Endothelial cell of umbilical vein (primary cell): ENCODE measurements around the gene PIK3R6. TPM values are rescaled to one million over a fixed set of nuclear protein-coding genes. Genes with fewer than 3 reads are reported as not detected.

Experiments used
- BruUV-seq: library from RNA; stranded (reverse); fragments of 400-500 nt; replicated peaks from 2 replicates; lab custom pipeline; 2021; lab: Mats Ljungman, UMichigan
- CTCF ChIA-PET: fragments of 300-600, 350-600 bp; sonication (Branson Sonifier 250); formaldehyde crosslinking; loops from one replicate; lab custom pipeline; 2021; ENCODE audit warnings: antibody characterized with exemption, inconsistent platforms; lab: Charles Lee
- POLR2A ChIA-PET: fragments of 300-600, 350-600 bp; sonication (Branson Sonifier 250); formaldehyde crosslinking; loops from one replicate; lab custom pipeline; 2021; ENCODE audit warnings: antibody characterized with exemption, inconsistent platforms; lab: Charles Lee
- DNase-seq: peaks from one replicate; pipeline ENCODE4 v3.0.0-alpha.2; 2011; ENCODE audit warnings: low read depth, low spot score
- FAIRE-seq: peaks from 2 replicates; lab custom pipeline; 2011; peaks lifted over from hg19 to GRCh38; lab: Jason Lieb, UNC
- H2AFZ ChIP-seq: 2 replicates; pipeline ENCODE4 v1.6.0; 2012; ENCODE audit warnings: low read depth, low read length, control low read depth, inconsistent platforms
- H3K27ac ChIP-seq: 2 replicates; pipeline ENCODE4 v1.5.1; 2011; ENCODE audit warnings: low read depth, mild to moderate bottlenecking, control low read depth, low read length, moderate library complexity; ENCODE audit not compliant: insufficient read depth
- H3K27me3 ChIP-seq, 2 experiments: 2 replicates each; pipeline versions ENCODE4 v1.6.0 to v1.6.1; 2011; ENCODE audit warnings: low read length in 2 of 2, mixed read lengths in 1 of 2; ENCODE audit not compliant: control insufficient read depth in 2 of 2, insufficient read depth in 2 of 2
- H3K36me3 ChIP-seq, 2 experiments: 2 replicates in 1 of 2; 3 replicates in 1 of 2; pipeline ENCODE4 v1.5.1; 2011; ENCODE audit warnings: low read length in 2 of 2, mild to moderate bottlenecking in 1 of 2, moderate library complexity in 1 of 2; ENCODE audit not compliant: control insufficient read depth in 2 of 2, insufficient read depth in 2 of 2; ENCODE audit errors: extremely low read depth in 1 of 2
- H3K4me1 ChIP-seq: 3 replicates; pipeline ENCODE4 v1.5.1; 2011; ENCODE audit warnings: mild to moderate bottlenecking, low read length; ENCODE audit not compliant: control insufficient read depth, insufficient read depth; ENCODE audit errors: extremely low read depth
- H3K4me2 ChIP-seq: 2 replicates; pipeline ENCODE4 v1.6.1; 2011; ENCODE audit warnings: low read length, control low read depth, mixed read lengths; ENCODE audit not compliant: insufficient read depth
- H3K4me3 ChIP-seq, 3 experiments: fragments of 200-600 bp in 1 of 3; sonication (generic), shearing (Covaris generic) in 1 of 3; replicated peaks in 1 of 3; 2 replicates each; pipeline ENCODE4 v1.5.1; 2011 to 2016; ENCODE audit warnings: control low read depth in 3 of 3, low read length in 3 of 3, mild to moderate bottlenecking in 2 of 3, inconsistent platforms in 1 of 3, low read depth in 1 of 3, moderate library complexity in 1 of 3; ENCODE audit not compliant: insufficient read depth in 1 of 3
- H3K79me2 ChIP-seq: 2 replicates; pipeline ENCODE4 v1.6.0; 2012; ENCODE audit warnings: low read length, inconsistent platforms; ENCODE audit not compliant: control insufficient read depth, insufficient read depth
- H3K9ac ChIP-seq: replicated peaks from 2 replicates; pipeline ENCODE3; 2011; ENCODE audit warnings: low read length, control low read depth; ENCODE audit not compliant: insufficient read depth; ENCODE audit errors: extremely low read depth
- H3K9me1 ChIP-seq: replicated peaks from 3 replicates; pipeline ENCODE4 v1.6.0; 2011; ENCODE audit warnings: mild to moderate bottlenecking, low read length; ENCODE audit not compliant: control insufficient read depth, insufficient read depth; ENCODE audit errors: extremely low read depth
- H3K9me3 ChIP-seq: replicated peaks from 2 replicates; pipeline ENCODE4 v1.5.1; 2012; ENCODE audit warnings: low read length, inconsistent platforms; ENCODE audit not compliant: control insufficient read depth, insufficient read depth
- H4K20me1 ChIP-seq: replicated peaks from 2 replicates; pipeline ENCODE3; 2011; ENCODE audit warnings: mild to moderate bottlenecking, low read length; ENCODE audit not compliant: control insufficient read depth, insufficient read depth; ENCODE audit errors: extremely low read depth
- EZH2 ChIP-seq: IDR thresholded peaks from 2 replicates; pipeline ENCODE4 v1.6.1; 2012; ENCODE audit warnings: borderline replicate concordance, low read depth, mild to moderate bottlenecking, moderate library complexity, low read length, inconsistent platforms; ENCODE audit not compliant: severe bottlenecking
- FOS ChIP-seq: IDR thresholded peaks from 2 replicates; pipeline ENCODE4 v1.6.1; 2011; ENCODE audit warnings: mild to moderate bottlenecking, low read length, moderate library complexity, borderline replicate concordance; ENCODE audit not compliant: insufficient read depth
- GATA2 ChIP-seq: IDR thresholded peaks from 2 replicates; pipeline ENCODE4 v1.7.0; 2011; ENCODE audit warnings: low read depth, mild to moderate bottlenecking, moderate library complexity, mixed read lengths, low read length; ENCODE audit not compliant: insufficient read length, insufficient read depth
- JUN ChIP-seq: IDR thresholded peaks from 2 replicates; pipeline ENCODE4 v1.6.1; 2011; ENCODE audit warnings: borderline replicate concordance, low read depth; ENCODE audit not compliant: insufficient read length, insufficient read depth
- MYC ChIP-seq: IDR thresholded peaks from one replicate; pipeline ENCODE4 v1.6.1; 2011; ENCODE audit warnings: mild to moderate bottlenecking, low read depth, low read length
- POLR2A ChIP-seq: IDR thresholded peaks from 2 replicates; pipeline ENCODE4 v1.6.1; 2012; ENCODE audit warnings: low read depth, mild to moderate bottlenecking, control low read depth, low read length
- POLR2AphosphoS5 ChIP-seq: IDR thresholded peaks from 2 replicates; pipeline ENCODE4 v1.6.1; 2012; ENCODE audit warnings: low read depth, mild to moderate bottlenecking, control low read depth, low read length, moderate library complexity; ENCODE audit not compliant: insufficient read depth
- dilution Hi-C: fragments of 300-500 bp; cut with MboI; formaldehyde crosslinking; loops from one replicate; pipeline ENCODE4 v1.15.0; 2019; ENCODE audit warnings: low sequenced_read_pairs; ENCODE audit not compliant: extremely low pct_ligation_motif_present
- intact Hi-C: fragments of 100-400 bp; cut with micrococcal nuclease; formaldehyde crosslinking; loops from one replicate; pipeline ENCODE4 v1.10.0; 2022
- polyA plus RNA-seq, 4 experiments: library from polyadenylated mRNA; depleted of rRNA in 3 of 4; stranded (reverse) in 3 of 4; unstranded in 1 of 4; fragments of >200 nt; gene quantifications; 2 replicates each; pipeline versions ENCODE4 v1.2.1 to v1.2.3, GENCODE V29; 2011 to 2012; ENCODE audit warnings: missing spikeins in 1 of 4
- total RNA-seq: library from RNA; stranded (reverse); gene quantifications from 2 replicates; pipeline ENCODE4 v1.2.3, GENCODE V29; 2021
- TF ChIP-seq, protein P1 (sequence below), 2 donors: IDR thresholded peaks; 1 replicate in 1 of 2; 2 replicates in 1 of 2; pipeline ENCODE4 v1.5.1; 2011; ENCODE audit warnings: low read length in 2 of 2, mild to moderate bottlenecking in 2 of 2, moderate library complexity in 2 of 2, control low read depth in 1 of 2, inconsistent platforms in 1 of 2, low read depth in 1 of 2; ENCODE audit not compliant: insufficient read depth in 1 of 2; ENCODE audit errors: extremely low read depth in 1 of 2
- TF ChIP-seq, protein P2 (sequence below): IDR thresholded peaks from 2 replicates; pipeline ENCODE4 v1.6.1; 2011; ENCODE audit not compliant: insufficient read depth, insufficient read length

The PIK3R6 gene
- total and polyA plus RNA-seq, 2 donors (not counting 3 experiments of a cell fraction or from before 2014, with no cell fraction given), result not detected

DNA sequence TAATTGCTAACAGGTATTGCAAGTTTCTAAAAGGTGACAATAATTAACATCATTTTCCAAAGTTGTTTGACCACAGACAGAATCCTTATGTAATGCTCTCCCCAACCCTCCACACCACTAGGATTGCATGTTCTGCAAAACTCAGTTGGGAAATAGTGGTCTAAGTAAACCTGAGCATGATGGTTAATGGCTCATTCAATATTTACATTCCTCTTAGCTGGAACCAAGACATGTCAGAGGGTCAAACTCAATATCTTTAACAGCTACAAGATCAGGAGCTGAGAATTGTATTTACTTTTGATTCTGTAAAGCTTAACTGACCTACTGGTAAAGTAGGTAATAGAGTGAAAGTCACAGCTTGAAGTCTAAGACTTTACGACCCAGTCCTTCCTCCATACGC is 78.5 kb downstream of the PIK3R6 start:
- no peak overlapping the region for H3K4me3 ChIP-seq
- no peaks in the 10 kb centered on the region for H3K9me3 ChIP-seq
- dilution Hi-C loops (no loop called here), intact Hi-C loops (no loop called here)
- H3K4me1 ChIP-seq, result no peaks in the 10 kb centered on the region
- CTCF ChIA-PET, result no interaction called here
- H3K79me2 ChIP-seq, result no peaks in the 10 kb centered on the region
- BruUV-seq, result no TSS peak
- no peak overlapping the region for H2AFZ ChIP-seq
- H3K4me2 ChIP-seq, result no peak overlapping the region
- no peaks in the 10 kb centered on the region for H4K20me1 ChIP-seq
- H3K27ac ChIP-seq, result no peak overlapping the region
- TF ChIP-seq GATA2, result no peak
- TF ChIP-seq, protein P1, sequence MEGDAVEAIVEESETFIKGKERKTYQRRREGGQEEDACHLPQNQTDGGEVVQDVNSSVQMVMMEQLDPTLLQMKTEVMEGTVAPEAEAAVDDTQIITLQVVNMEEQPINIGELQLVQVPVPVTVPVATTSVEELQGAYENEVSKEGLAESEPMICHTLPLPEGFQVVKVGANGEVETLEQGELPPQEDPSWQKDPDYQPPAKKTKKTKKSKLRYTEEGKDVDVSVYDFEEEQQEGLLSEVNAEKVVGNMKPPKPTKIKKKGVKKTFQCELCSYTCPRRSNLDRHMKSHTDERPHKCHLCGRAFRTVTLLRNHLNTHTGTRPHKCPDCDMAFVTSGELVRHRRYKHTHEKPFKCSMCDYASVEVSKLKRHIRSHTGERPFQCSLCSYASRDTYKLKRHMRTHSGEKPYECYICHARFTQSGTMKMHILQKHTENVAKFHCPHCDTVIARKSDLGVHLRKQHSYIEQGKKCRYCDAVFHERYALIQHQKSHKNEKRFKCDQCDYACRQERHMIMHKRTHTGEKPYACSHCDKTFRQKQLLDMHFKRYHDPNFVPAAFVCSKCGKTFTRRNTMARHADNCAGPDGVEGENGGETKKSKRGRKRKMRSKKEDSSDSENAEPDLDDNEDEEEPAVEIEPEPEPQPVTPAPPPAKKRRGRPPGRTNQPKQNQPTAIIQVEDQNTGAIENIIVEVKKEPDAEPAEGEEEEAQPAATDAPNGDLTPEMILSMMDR (IDR thresholded peaks at IDR 0.05; ENCODE audit: extremely low read depth in 1 of 2, insufficient read depth in 1 of 2, low read depth in 1 of 2, low read length in 2 of 2), result no peak
- no peak for TF ChIP-seq FOS
- TF ChIP-seq POLR2A, result no peak
- no peak for TF ChIP-seq JUN
- TF ChIP-seq, protein P2, sequence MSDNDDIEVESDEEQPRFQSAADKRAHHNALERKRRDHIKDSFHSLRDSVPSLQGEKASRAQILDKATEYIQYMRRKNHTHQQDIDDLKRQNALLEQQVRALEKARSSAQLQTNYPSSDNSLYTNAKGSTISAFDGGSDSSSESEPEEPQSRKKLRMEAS, result no peak
- no peak for TF ChIP-seq MYC
- no peak for TF ChIP-seq POLR2AphosphoS5
- TF ChIP-seq EZH2, result no peak
- DNase-seq, result no peak
- no peaks in the 10 kb centered on the region for H3K9me1 ChIP-seq
- no peak for FAIRE-seq
- no peak overlapping the region for H3K9ac ChIP-seq
- POLR2A ChIA-PET, result no interaction called here
- no peaks in the 10 kb centered on the region for H3K27me3 ChIP-seq
- no peaks in the 10 kb centered on the region for H3K36me3 ChIP-seq
